CD4-positive, alpha-beta T cell (primary cell): Measurements from ENCODE around the gene PARD6G. TPM values are rescaled to one million over a fixed set of nuclear protein-coding genes. Genes with fewer than 3 reads are reported as not detected.

ENCODE experiments used
- ATAC-seq: fragments of 200-7000 bp; cut with Tn5 transposase; one replicate; pipeline ENCODE4 v1.10.0; 2022; ENCODE audit warnings: mild to moderate bottlenecking; ENCODE audit not compliant: poor library complexity
- CTCF ChIA-PET: fragments of 350-600 bp; sonication (Branson Sonifier 250); formaldehyde crosslinking; loops from one replicate; lab custom pipeline; 2021; ENCODE audit warnings: antibody characterized with exemption, inconsistent platforms; lab: Charles Lee
- POLR2A ChIA-PET: fragments of 350-600 bp; sonication (Branson Sonifier 250); formaldehyde crosslinking; loops from one replicate; lab custom pipeline; 2021; ENCODE audit warnings: antibody characterized with exemption, inconsistent platforms; lab: Charles Lee
- DNase-seq, 14 experiments: peaks; one replicate each; pipeline ENCODE4 v3.0.0-alpha.2; 2013 to 2020; ENCODE audit warnings: mixed read lengths in 2 of 14
- H3K27ac ChIP-seq, 2 donors: one replicate each; pipeline versions ENCODE4 v1.5.1 to v1.7.0; 2013; ENCODE audit warnings: low read length in 2 of 2, low read depth in 1 of 2, mild to moderate bottlenecking in 1 of 2
- H3K27me3 ChIP-seq, 2 experiments: 1 replicate in 1 of 2; 2 replicates in 1 of 2; pipeline versions ENCODE4 v1.6.1 to v1.7.0; 2013; ENCODE audit warnings: low read length in 2 of 2, control low read depth in 1 of 2, mild to moderate bottlenecking in 1 of 2, moderate library complexity in 1 of 2; ENCODE audit not compliant: insufficient read depth in 2 of 2, control insufficient read depth in 1 of 2
- H3K36me3 ChIP-seq: one replicate; pipeline ENCODE4 v1.6.1; 2013; ENCODE audit warnings: low read length, control low read depth; ENCODE audit not compliant: insufficient read depth
- H3K4me1 ChIP-seq: one replicate; pipeline ENCODE4 v1.6.1; 2013; ENCODE audit warnings: low read length, control low read depth; ENCODE audit not compliant: insufficient read depth
- H3K4me3 ChIP-seq: one replicate; pipeline ENCODE4 v1.5.1; 2013; ENCODE audit warnings: mild to moderate bottlenecking, low read length, moderate library complexity
- H3K9me3 ChIP-seq, 2 experiments: 1 replicate in 1 of 2; 2 replicates in 1 of 2; pipeline versions ENCODE4 v1.6.1 to v1.7.0; 2013; ENCODE audit warnings: low read length in 2 of 2, mild to moderate bottlenecking in 2 of 2, control low read depth in 1 of 2, moderate library complexity in 1 of 2; ENCODE audit not compliant: control insufficient read depth in 1 of 2, insufficient read depth in 1 of 2
- H3K27ac Mint-ChIP-seq: one replicate; pipeline ENCODE4 v1.8.0; 2020; ENCODE audit warnings: mixed read lengths
- H3K27me3 Mint-ChIP-seq: one replicate; pipeline ENCODE4 v1.8.0; 2021; ENCODE audit warnings: mixed read lengths
- H3K36me3 Mint-ChIP-seq: one replicate; pipeline ENCODE4 v1.8.0; 2021; ENCODE audit warnings: low read depth, mixed read lengths
- H3K4me1 Mint-ChIP-seq: one replicate; pipeline ENCODE4 v1.8.0; 2021; ENCODE audit warnings: low read depth, mixed read lengths
- H3K4me3 Mint-ChIP-seq: one replicate; pipeline ENCODE4 v1.8.0; 2020; ENCODE audit warnings: mild to moderate bottlenecking, mixed read lengths
- H3K9me3 Mint-ChIP-seq: one replicate; pipeline ENCODE4 v1.8.0; 2020; ENCODE audit warnings: mixed read lengths
- CTCF ChIP-seq: fragments of 200-600 bp; IDR thresholded peaks from one replicate; pipeline ENCODE4 v1.8.0; 2022; ENCODE audit warnings: antibody characterized with exemption, mild to moderate bottlenecking
- intact Hi-C, 2 experiments: fragments of 100-400 bp; cut with DNase I in 1 of 2; cut with micrococcal nuclease in 1 of 2; formaldehyde crosslinking; loops; one replicate each; pipeline versions ENCODE4 v1.15.1 to v1.9.0; 2023 to 2025; cut with DNase I, micrococcal nuclease
- total RNA-seq, 174 experiments: library from RNA in 2 of 174; stranded (reverse) in 2 of 174; gene quantifications; one replicate each; pipeline ENCODE4 v1.2.3 and lab custom pipeline; 2021 to 2026

The PARD6G gene
- total RNA-seq, 2 experiments from 2014 or later: 0.38 to 1.1 TPM

- Mint-ChIP-seq H3K27me3 (peaks cover 44% of the 10 kb centered on the region), H3K9me3 (no peaks in the 10 kb centered on the region), H3K27ac (no peak overlapping the region), H3K36me3 (no peaks in the 10 kb centered on the region), H3K4me1 (no peaks in the 10 kb centered on the region), H3K4me3 (no peak overlapping the region)
- ChIA-PET CTCF (no interaction called here), POLR2A (no interaction called here)
- Histone ChIP-seq H3K27me3 (peaks cover 4 to 14% of the 10 kb centered on the region in 2 experiments), H3K4me1 (no peaks in the 10 kb centered on the region), H3K9me3 (peaks cover 0 to 5% of the 10 kb centered on the region in 2 experiments), H3K36me3 (no peaks in the 10 kb centered on the region), H3K27ac (no peak overlapping the region), H3K4me3 (no peak overlapping the region)
- ATAC-seq: no peak
- intact Hi-C loops: no loop called here
- no peak for DNase-seq
- no peak for TF ChIP-seq CTCF
Observed at GRCh38 chr18:80191907-80192652, 55.2 kb downstream of the PARD6G start.

- Mint-ChIP-seq H3K9me3 (no peaks in the 10 kb centered on the region), H3K27me3 (peaks cover 39% of the 10 kb centered on the region), H3K27ac (no peak overlapping the region), H3K4me3 (no peak overlapping the region), H3K4me1 (no peaks in the 10 kb centered on the region), H3K36me3 (no peaks in the 10 kb centered on the region)
- Histone ChIP-seq H3K9me3 (peaks cover 0 to 6% of the 10 kb centered on the region in 2 experiments), H3K36me3 (no peaks in the 10 kb centered on the region), H3K27ac (no peak overlapping the region), H3K4me1 (no peaks in the 10 kb centered on the region), H3K27me3 (peaks cover 4 to 11% of the 10 kb centered on the region in 2 experiments), H3K4me3 (no peak overlapping the region)
- ChIA-PET POLR2A (no interaction called here), CTCF (no interaction called here)
- no peak for ATAC-seq
- intact Hi-C loops: no loop called here
- DNase-seq: no peak
- TF ChIP-seq CTCF: no peak
Observed at GRCh38 chr18:80191264-80191663, 56.0 kb downstream of the PARD6G start.

GRCh38 chr18:80190311-80190710, 57.0 kb downstream of the PARD6G start:
- Mint-ChIP-seq H3K9me3 (no peaks in the 10 kb centered on the region), H3K4me3 (no peak overlapping the region), H3K27me3 (peaks cover 35% of the 10 kb centered on the region), H3K4me1 (no peaks in the 10 kb centered on the region), H3K27ac (no peak overlapping the region), H3K36me3 (no peaks in the 10 kb centered on the region)
- Histone ChIP-seq H3K9me3 (peaks cover 0 to 11% of the 10 kb centered on the region in 2 experiments), H3K27me3 (peaks cover 4 to 11% of the 10 kb centered on the region in 2 experiments), H3K27ac (no peak overlapping the region), H3K36me3 (no peaks in the 10 kb centered on the region), H3K4me3 (no peak overlapping the region), H3K4me1 (no peaks in the 10 kb centered on the region)
- ATAC-seq: no peak
- intact Hi-C loops: no loop called here
- CTCF ChIA-PET: no interaction called here
- POLR2A ChIA-PET: no interaction called here
- no peak for DNase-seq
- TF ChIP-seq CTCF: no peak
